ENCODE data around the gene EDA.
"Not testable (repeated sequence)": the region's sequence is repeated elsewhere in the genome, so short reads cannot be mapped to it uniquely, and the experiment has no call there.

Gene EDA

DNA sequence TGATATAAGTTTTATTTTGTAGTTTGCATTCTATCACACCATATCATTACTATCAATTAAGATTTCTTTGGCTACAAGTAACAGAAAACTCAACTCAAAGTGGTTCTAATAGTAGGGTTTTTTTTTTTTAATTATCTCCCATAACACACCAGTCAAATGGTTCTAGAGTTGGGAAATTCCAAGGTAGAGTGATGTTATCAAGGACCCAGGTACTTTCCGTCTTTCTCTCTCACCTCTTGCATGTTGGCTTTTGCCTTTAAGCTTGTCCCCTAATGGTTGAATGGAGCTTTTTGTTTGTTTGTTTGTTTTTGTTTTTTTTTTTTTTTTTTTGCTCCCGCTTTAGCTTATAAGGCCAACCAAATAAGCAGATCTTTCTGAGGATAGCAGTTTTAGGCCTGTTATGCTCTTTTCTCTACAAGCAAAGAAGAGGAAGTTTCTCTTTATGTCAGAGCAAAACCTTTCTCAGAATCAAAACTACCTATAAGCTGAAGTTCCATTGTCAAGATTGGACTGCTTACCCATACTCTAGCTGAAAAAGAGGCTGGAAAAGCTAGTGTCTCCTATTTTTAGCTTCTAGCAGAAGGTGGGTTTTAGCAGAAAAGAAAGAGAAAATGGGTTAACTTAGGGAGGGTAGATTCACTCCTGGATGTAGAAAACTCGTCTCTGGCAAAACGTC, 177.5 kb downstream of the EDA start:
- Mint-ChIP-seq H3K4me1 (ENCODE audit: low read depth) (no peaks in the 10 kb centered on the region), H3K4me3 (no peak overlapping the region), H3K27me3 (no peaks in the 10 kb centered on the region), H3K36me3 (ENCODE audit: low read depth) (no peaks in the 10 kb centered on the region), H3K27ac (no peak overlapping the region), H3K9me3 (peaks cover 39% of the 10 kb centered on the region)
- intact Hi-C loops (cut with micrococcal nuclease) = no loop called here

DNA sequence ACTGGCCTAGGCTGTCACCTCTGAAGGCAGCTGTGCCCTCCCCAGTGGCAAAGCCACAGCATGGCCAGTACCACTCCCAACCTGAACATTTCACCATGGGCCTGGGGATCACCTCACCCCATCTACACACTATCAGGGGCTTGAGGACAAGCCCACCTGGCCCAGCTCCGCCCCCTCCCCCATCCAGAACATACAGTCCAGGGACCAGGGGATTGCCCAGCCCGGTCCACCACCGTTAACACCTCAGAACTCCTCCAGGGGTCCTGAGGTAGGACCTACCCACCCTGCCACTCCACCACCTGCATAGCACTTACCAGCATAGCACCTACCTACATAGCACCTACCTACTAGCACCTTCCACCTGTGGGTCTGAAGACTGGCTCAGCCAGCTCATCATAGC, 179.8 kb downstream of the EDA start:
- H3K4me1 Mint-ChIP-seq (ENCODE audit: low read depth) = no peaks in the 10 kb centered on the region
- H3K4me3 Mint-ChIP-seq = no peak overlapping the region
- H3K27me3 Mint-ChIP-seq = no peaks in the 10 kb centered on the region
- H3K36me3 Mint-ChIP-seq (ENCODE audit: low read depth) = no peaks in the 10 kb centered on the region
- H3K9me3 Mint-ChIP-seq = peaks cover 33% of the 10 kb centered on the region
- intact Hi-C loops (cut with micrococcal nuclease) = no loop called here
- H3K27ac Mint-ChIP-seq = no peak overlapping the region

DNA sequence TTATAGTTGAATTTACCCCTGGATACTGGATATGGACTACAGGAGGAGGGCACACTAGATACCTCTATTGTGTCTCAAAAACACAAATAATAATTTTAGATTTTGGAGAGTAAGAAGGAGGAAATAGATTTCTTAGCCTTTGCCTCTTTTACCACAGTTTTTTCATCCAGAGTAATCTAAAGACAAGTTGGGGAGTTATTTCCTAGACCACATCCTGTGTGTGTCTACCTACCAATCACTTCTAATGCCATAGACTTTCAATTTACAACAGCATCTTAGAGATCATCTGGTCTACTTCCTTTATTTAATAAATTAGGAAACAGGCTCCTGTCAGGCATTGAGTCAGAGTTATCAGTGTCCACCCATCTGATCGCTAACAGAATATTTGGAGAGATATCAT, 191.5 kb downstream of the EDA start:
- Mint-ChIP-seq H3K27ac (no peak overlapping the region), H3K4me1 (ENCODE audit: low read depth) (no peaks in the 10 kb centered on the region), H3K27me3 (no peaks in the 10 kb centered on the region), H3K36me3 (ENCODE audit: low read depth) (no peaks in the 10 kb centered on the region), H3K9me3 (peaks cover 18% of the 10 kb centered on the region), H3K4me3 (no peak overlapping the region)
- intact Hi-C loops (cut with micrococcal nuclease) = no loop called here

DNA sequence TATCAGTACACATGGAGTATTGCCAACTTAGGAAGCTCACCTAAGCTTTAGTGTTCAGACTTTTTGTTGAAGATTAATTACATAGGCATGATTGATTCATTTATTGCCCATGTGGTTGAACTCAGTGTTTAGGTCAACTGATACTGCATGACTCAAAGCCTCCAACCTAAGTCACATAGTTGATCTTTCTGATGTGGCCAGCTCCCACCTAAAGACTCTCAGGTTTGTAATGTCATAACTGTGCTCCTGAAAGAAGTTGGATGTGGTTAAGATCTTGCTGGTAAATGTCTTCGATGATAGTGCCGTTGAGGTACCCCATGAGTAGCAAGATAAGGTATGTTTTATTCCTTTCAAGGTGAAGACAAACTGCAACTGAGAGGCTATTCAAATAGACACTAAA, 192.5 kb downstream of the EDA start:
- H3K36me3 Mint-ChIP-seq (ENCODE audit: low read depth) = no peaks in the 10 kb centered on the region
- no peak overlapping the region for H3K27ac Mint-ChIP-seq
- no peak overlapping the region for H3K4me3 Mint-ChIP-seq
- intact Hi-C loops (cut with micrococcal nuclease) = no loop called here
- peaks cover 18% of the 10 kb centered on the region for H3K9me3 Mint-ChIP-seq
- H3K4me1 Mint-ChIP-seq (ENCODE audit: low read depth) = no peaks in the 10 kb centered on the region
- H3K27me3 Mint-ChIP-seq = no peaks in the 10 kb centered on the region

DNA sequence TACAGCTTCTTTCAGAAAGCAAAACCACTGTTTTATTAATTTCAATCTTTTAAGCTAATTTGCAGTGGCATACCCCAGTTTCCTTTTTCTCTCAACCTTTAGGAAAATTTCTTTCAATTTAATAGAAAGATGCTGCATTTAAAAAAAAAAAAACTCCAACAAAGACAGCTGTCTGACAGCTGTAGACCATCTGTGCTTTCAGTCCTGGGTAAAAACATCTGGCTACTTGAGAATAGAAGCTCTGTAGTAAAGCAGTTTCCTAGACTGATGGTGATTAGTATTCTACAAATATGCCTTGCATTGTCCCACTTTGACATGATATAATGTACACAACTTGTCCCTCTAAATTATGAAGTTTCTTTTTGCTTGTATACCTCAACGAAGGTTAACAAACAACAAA, 197.8 kb downstream of the EDA start:
- Mint-ChIP-seq H3K4me1 (ENCODE audit: low read depth) (no peaks in the 10 kb centered on the region), H3K9me3 (peaks cover 27% of the 10 kb centered on the region), H3K27ac (no peak overlapping the region), H3K27me3 (no peaks in the 10 kb centered on the region), H3K4me3 (no peak overlapping the region), H3K36me3 (ENCODE audit: low read depth) (no peaks in the 10 kb centered on the region)
- intact Hi-C loops (cut with micrococcal nuclease) = no loop called here

DNA sequence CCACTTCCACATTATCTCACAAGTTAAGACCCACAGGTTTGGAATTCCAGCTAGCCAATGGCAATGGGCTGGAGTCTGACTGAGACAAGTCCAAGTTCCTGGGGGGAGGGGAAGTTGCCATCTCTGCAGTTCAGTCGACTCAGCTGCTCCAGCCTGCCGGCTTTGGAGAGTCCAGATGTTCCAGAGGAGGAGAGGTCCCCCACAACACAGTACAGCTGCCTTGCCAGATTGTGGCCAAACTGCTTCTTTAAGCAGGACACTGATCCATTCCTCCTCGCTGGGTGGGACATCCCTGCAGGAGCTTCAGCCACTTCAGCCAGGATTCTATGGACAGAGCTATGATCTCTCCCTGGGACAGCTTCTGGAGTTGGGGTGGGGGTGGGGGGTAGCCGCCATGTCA, 199.2 kb downstream of the EDA start:
- H3K4me1 Mint-ChIP-seq (ENCODE audit: low read depth) = no peaks in the 10 kb centered on the region
- no peak overlapping the region for H3K4me3 Mint-ChIP-seq
- no peaks in the 10 kb centered on the region for H3K36me3 Mint-ChIP-seq (ENCODE audit: low read depth)
- H3K27me3 Mint-ChIP-seq = no peaks in the 10 kb centered on the region
- peaks cover 19% of the 10 kb centered on the region for H3K9me3 Mint-ChIP-seq
- intact Hi-C loops (cut with micrococcal nuclease) = no loop called here
- H3K27ac Mint-ChIP-seq = no peak overlapping the region

DNA sequence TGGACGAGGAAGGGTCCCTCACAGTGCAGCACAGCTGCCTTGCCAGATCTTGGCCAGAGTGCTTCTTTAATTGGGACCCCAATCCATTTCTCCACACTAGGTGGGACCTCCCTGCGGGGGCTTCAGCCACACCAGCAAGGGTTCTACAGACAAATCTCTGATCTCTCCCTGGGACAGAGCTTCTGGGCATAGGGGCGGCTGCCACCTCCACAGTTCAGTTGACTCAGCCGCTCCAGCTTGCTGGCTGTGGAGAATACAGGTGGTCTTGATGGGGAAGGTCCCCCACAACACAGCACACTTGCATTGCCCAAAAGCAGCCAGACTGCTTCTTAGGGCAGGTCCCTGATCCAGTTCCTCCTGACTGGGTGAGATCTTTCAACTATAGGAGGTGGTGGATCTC, 199.6 kb downstream of the EDA start:
- Mint-ChIP-seq H3K4me3 (no peak overlapping the region), H3K36me3 (ENCODE audit: low read depth) (no peaks in the 10 kb centered on the region), H3K27me3 (no peaks in the 10 kb centered on the region), H3K4me1 (ENCODE audit: low read depth) (no peaks in the 10 kb centered on the region), H3K27ac (no peak overlapping the region), H3K9me3 (peaks cover 19% of the 10 kb centered on the region)
- intact Hi-C loops (cut with micrococcal nuclease) = no loop called here

DNA sequence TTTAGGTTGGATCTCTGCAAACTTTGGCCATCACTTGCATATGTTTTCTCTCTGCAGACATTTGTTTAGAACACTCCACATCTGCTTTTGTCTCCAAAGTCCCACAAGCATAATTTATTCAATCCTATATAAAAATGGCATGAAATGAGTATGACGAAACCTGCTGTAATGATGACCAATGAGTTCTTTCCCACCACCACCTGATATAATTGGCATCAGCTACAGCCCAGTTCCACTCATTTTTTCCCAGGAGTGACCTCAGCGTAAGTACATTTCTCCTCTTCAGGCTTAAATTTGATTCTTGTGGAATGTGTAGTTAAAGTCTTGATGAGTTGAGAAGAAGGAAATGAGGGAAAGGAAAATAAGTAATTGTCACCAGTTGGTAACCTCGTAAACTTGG, 228.7 kb downstream of the EDA start:
- Mint-ChIP-seq H3K36me3 (ENCODE audit: low read depth) (no peaks in the 10 kb centered on the region), H3K27me3 (no peaks in the 10 kb centered on the region), H3K9me3 (no peaks in the 10 kb centered on the region), H3K4me3 (no peak overlapping the region), H3K4me1 (ENCODE audit: low read depth) (no peaks in the 10 kb centered on the region), H3K27ac (no peak overlapping the region)
- intact Hi-C loops (cut with micrococcal nuclease) = no loop called here

DNA sequence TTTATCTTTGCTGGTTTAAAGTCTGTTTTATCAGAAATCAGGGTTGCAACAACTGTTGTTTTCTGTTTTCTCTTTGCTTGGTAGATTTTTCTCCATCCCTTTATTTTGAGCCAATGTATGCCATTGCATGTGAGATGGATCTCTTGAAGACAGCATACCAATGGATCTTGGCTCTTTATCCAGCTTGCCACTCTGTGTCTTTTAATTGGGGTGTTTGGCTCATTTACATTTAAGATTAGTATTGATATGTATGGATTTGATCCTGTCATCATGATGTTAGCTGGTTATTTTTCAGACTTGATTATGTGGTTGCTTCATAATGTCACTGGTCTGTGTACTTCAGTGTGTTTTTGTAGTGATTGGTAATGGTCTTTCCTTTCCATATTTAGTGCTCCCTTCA, 244.1 kb downstream of the EDA start:
- intact Hi-C loops (cut with micrococcal nuclease); H3K36me3 Mint-ChIP-seq (ENCODE audit: low read depth); H3K4me3 Mint-ChIP-seq; H3K27me3 Mint-ChIP-seq; H3K27ac Mint-ChIP-seq; H3K4me1 Mint-ChIP-seq (ENCODE audit: low read depth): not testable (repeated sequence)
- peaks cover 27% of the 10 kb centered on the region for H3K9me3 Mint-ChIP-seq

DNA sequence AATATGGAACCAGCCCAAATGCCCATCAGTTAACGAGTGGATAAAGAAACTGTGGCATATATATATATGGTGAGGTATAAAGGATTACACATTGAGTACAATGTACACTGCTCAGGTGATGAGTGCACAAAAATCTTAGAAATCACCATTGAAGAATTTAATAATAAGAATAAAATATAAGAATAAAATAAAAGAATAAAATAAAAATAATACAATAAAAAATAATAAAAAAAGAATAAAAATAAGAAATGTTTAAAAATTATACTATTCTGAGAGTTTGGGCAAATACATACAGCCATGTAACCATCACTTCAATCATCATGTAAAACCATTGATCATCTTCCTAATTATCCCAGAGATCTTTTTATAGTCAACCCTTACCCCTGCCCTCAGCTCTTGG, 260.3 kb downstream of the EDA start:
- H3K9me3 Mint-ChIP-seq = peaks cover 23% of the 10 kb centered on the region
- H3K4me3 Mint-ChIP-seq = no peak overlapping the region
- intact Hi-C loops (cut with micrococcal nuclease) = no loop called here
- H3K27ac Mint-ChIP-seq = no peak overlapping the region
- H3K27me3 Mint-ChIP-seq = no peaks in the 10 kb centered on the region
- no peaks in the 10 kb centered on the region for H3K4me1 Mint-ChIP-seq (ENCODE audit: low read depth)
- no peaks in the 10 kb centered on the region for H3K36me3 Mint-ChIP-seq (ENCODE audit: low read depth)

DNA sequence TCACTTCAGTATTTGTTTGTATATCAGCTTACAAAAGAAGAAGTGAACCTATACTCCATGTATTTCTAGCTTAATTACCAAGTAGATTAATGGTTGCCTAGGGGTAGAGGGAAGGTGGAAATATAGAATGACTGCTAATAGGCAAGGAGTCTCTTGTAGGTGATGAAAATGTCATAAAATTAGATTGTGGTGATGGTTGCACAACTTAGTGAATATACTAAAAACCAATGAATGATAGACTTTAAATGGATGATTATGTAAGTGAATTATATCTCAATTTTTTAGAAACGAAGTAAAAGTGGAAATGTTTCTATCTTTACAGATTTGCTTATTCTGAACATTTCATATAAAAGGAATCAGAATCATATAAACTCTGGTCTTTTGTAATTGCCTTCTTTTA, 268.3 kb downstream of the EDA start:
- Mint-ChIP-seq H3K9me3 (peaks cover 45% of the 10 kb centered on the region), H3K27ac (no peak overlapping the region), H3K4me1 (ENCODE audit: low read depth) (no peaks in the 10 kb centered on the region), H3K36me3 (ENCODE audit: low read depth) (no peaks in the 10 kb centered on the region), H3K27me3 (no peaks in the 10 kb centered on the region), H3K4me3 (no peak overlapping the region)
- intact Hi-C loops (cut with micrococcal nuclease) = no loop called here

DNA sequence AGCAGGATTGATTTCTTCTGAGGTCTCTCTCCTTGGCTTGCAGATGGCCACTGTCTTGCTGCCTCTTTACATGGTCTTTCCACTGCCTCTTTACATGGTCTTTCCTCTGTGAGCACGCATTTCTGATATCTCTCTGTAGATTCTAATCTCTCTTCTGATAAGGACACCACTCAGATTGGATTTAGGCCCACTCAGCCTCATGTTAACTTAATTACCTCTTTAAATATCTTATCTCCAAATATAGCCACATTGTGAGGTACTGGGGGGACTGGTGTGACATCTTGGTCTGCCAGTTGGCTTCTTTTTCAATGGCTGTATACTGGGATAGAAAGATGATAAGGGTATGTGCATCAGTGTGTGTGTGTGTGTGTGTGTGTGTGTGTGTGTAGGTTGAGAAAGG, 280.1 kb downstream of the EDA start:
- no peaks in the 10 kb centered on the region for H3K27me3 Mint-ChIP-seq
- H3K4me3 Mint-ChIP-seq = no peak overlapping the region
- no peaks in the 10 kb centered on the region for H3K4me1 Mint-ChIP-seq (ENCODE audit: low read depth)
- no peaks in the 10 kb centered on the region for H3K36me3 Mint-ChIP-seq (ENCODE audit: low read depth)
- no peak overlapping the region for H3K27ac Mint-ChIP-seq
- intact Hi-C loops (cut with micrococcal nuclease) = no loop called here
- H3K9me3 Mint-ChIP-seq = no peaks in the 10 kb centered on the region

DNA sequence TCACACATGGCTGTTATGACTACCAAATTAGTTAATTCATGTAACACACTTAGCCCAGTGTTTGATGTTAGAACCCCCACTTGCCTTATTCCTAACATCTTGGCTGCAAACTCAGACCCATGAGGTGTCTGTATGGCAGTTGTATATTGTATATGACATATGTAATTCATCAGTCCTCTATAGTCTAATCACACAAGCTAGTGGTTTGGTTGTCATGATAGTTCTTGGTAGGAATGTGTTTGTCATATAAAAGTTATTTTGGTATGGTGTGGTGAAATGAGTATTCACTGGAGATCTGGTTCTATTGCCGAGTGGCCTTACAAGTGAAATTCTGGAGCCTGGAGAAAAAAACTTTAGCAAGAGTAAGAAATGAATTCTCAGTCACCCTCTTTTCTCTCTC, 284.6 kb downstream of the EDA start:
- H3K27ac Mint-ChIP-seq = no peak overlapping the region
- no peaks in the 10 kb centered on the region for H3K27me3 Mint-ChIP-seq
- H3K9me3 Mint-ChIP-seq = no peaks in the 10 kb centered on the region
- no peaks in the 10 kb centered on the region for H3K4me1 Mint-ChIP-seq (ENCODE audit: low read depth)
- no peaks in the 10 kb centered on the region for H3K36me3 Mint-ChIP-seq (ENCODE audit: low read depth)
- no peak overlapping the region for H3K4me3 Mint-ChIP-seq
- intact Hi-C loops (cut with micrococcal nuclease) = no loop called here

DNA sequence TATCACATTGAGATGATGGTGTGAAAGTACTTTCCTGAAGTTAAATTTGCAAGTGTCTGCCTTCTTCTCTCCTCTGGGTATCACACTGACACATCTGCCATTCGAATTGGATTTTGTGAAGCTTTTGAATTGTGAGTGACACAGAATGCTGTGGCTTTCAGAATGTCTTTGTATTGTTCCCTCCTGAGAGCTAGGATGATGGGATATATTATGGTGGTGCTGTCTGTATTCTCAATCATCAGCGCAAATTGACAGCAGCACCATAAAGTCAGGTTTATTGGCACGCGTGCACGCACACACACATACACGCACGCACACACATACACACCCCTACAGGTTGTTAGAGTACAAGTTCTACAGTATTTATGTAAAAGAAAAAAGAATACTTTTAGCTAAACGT, 290.5 kb downstream of the EDA start:
- Mint-ChIP-seq H3K4me3 (no peak overlapping the region), H3K27ac (no peak overlapping the region), H3K9me3 (no peaks in the 10 kb centered on the region), H3K27me3 (no peaks in the 10 kb centered on the region), H3K4me1 (ENCODE audit: low read depth) (no peaks in the 10 kb centered on the region), H3K36me3 (ENCODE audit: low read depth) (no peaks in the 10 kb centered on the region)
- intact Hi-C loops (cut with micrococcal nuclease) = no loop called here

DNA sequence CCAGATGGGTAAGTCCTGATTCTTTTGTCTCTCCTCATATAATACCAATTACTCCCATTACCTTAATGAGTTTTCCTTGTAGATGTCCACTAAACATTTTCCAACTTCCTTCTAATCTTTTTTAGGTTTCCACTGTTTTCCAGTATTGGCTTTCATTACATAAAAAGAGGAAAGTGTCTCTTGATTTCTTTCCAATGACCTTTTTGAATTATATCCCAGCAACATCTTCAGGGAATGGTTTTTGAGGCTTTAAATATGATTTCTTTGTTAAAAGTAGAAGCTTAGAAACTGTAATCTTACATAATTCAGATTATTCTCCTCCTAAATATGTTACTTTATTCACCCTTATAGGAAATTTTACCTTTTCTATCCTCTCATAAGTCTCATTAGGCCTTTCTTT, 298.9 kb downstream of the EDA start:
- no peak overlapping the region for H3K4me3 Mint-ChIP-seq
- intact Hi-C loops (cut with micrococcal nuclease) = no loop called here
- H3K36me3 Mint-ChIP-seq (ENCODE audit: low read depth) = no peaks in the 10 kb centered on the region
- H3K4me1 Mint-ChIP-seq (ENCODE audit: low read depth) = no peaks in the 10 kb centered on the region
- H3K27me3 Mint-ChIP-seq = no peaks in the 10 kb centered on the region
- H3K9me3 Mint-ChIP-seq = no peaks in the 10 kb centered on the region
- H3K27ac Mint-ChIP-seq = no peak overlapping the region
